NCI-H345 treated with DMSO at 0.1 percent for 48 hours (cell line): ENCODE measurements around the gene PRKCD.
A peak's percentile ranks its signal among the peaks of the same experiment; 100 is the strongest.

Experiments used
- DNase-seq: peaks from one replicate; lab custom pipeline; 2025; ENCODE audit not compliant: unreplicated experiment; lab: John Stamatoyannopoulos, UW

Gene PRKCD

GRCh38 chr3:53160660-53161449 is at the start of gene PRKCD:
Gene PRKCD, plus strand, starts transcription at chr3:53161209. Its CDS starts 17,214 bp downstream, at chr3:53178423.
- DNase-seq, result peak; percentile 8

GRCh38 chr3:53111822-53112221 is 49.2 kb upstream of the PRKCD start:
- no peak for DNase-seq

GRCh38 chr3:53113293-53114010 is 47.6 kb upstream of the PRKCD start:
- no peak for DNase-seq

GRCh38 chr3:53114011-53114400 is 47.0 kb upstream of the PRKCD start:
- DNase-seq, result peak; percentile 24

- no peak for DNase-seq
Observed at GRCh38 chr3:53114412-53115074, 46.5 kb upstream of the PRKCD start.

GRCh38 chr3:53116956-53117355 is 44.1 kb upstream of the PRKCD start:
- no peak for DNase-seq

- DNase-seq, result no peak
Observed at GRCh38 chr3:53120336-53120735, 40.7 kb upstream of the PRKCD start.

- no peak for DNase-seq
Observed at GRCh38 chr3:53122255-53122932, 38.6 kb upstream of the PRKCD start.

GRCh38 chr3:53122933-53123305 is 38.1 kb upstream of the PRKCD start:
- no peak for DNase-seq

- DNase-seq, result no peak
Observed at GRCh38 chr3:53123510-53123909, 37.5 kb upstream of the PRKCD start.

GRCh38 chr3:53123953-53124352 is 37.1 kb upstream of the PRKCD start:
- DNase-seq, result no peak

GRCh38 chr3:53126601-53127000 is 34.4 kb upstream of the PRKCD start:
- no peak for DNase-seq

GRCh38 chr3:53129344-53129743 is 31.7 kb upstream of the PRKCD start:
- no peak for DNase-seq

GRCh38 chr3:53130179-53131061 is 30.6 kb upstream of the PRKCD start, which contains the start of gene RFT1:
Gene RFT1, minus strand, starts transcription at chr3:53130435. Its CDS starts 35 bp downstream, at chr3:53130400.
- DNase-seq, result peak; percentile 74

- DNase-seq, result no peak
Observed at GRCh38 chr3:53131096-53131495, 29.9 kb upstream of the PRKCD start.

- DNase-seq, result no peak
Observed at GRCh38 chr3:53132347-53132746, 28.7 kb upstream of the PRKCD start.

GRCh38 chr3:53134631-53135232 is 26.3 kb upstream of the PRKCD start:
- peak; percentile 14 for DNase-seq

GRCh38 chr3:53137221-53137620 is 23.8 kb upstream of the PRKCD start:
- no peak for DNase-seq

GRCh38 chr3:53137835-53138446 is 23.1 kb upstream of the PRKCD start:
- DNase-seq, result no peak
